ENCODE results near the gene METTL26.

Gene METTL26

DNA sequence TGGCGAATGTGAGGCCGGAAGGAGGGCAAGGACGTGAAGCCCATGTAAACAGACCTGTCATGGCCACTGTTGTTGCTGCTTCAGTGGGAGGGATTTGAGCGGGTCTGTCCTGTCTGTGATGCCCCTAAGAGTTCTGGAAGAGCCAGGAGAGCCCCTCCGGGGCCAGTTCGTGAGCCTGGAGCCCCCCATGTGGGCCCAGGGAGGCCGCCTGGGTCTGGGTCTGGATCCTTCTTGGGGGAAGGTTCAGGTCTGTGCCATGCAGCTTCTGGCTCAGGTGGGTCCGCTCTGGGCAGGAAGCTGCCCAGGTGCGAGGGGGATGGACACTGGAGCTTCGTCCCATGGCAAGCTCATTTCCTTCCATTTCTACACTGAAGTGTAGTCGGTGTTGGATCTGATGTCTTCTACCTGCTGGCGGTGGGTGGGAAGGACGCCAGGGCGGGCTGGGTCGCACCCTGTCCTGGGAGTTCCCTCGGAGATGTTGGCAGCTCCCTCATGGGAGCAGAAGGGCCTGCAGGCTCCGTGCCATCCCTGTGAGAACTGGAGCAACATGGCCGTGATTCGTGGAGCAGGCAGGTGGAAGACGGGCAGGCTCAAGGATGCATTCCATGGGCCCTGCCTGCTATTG, 16.5 kb downstream of the METTL26 start:
- Histone ChIP-seq H3K4me3 (ENCODE audit: low read length) (no peak overlapping the region), H3K4me1 (ENCODE audit: control insufficient read depth, insufficient read depth, low read length) (peaks cover 6% of the 10 kb centered on the region), H3K27me3 (ENCODE audit: control insufficient read depth, insufficient read depth, low read length) (no peaks in the 10 kb centered on the region), H3K27ac (ENCODE audit: low read depth, low read length) (no peak overlapping the region), H3K36me3 (ENCODE audit: control insufficient read depth, insufficient read depth, low read length) (peaks cover 2% of the 10 kb centered on the region), H3K9ac (ENCODE audit: low read length) (no peak overlapping the region)

DNA sequence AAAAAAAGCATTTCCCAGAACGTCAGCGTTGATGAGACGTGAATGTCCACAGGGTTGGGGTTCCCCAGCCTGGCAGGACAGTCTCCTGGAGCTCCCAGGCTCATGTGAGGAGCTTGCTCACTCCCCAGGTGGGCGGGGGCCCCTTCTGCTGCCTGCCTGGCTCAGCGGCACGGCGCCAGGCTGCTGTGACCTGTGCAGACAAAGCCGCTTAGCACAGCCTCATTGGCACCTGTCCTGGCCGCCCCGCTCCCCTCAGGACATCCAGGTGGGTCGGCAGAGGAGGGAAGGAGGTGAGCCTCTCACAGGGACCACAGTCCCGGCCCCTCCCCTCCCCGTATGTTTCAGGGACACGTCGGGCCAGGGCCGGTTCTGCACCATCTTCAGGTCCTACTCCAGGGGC, 18.2 kb downstream of the METTL26 start:
- H3K27ac ChIP-seq (ENCODE audit: low read depth, low read length) = no peak overlapping the region
- H3K4me1 ChIP-seq (ENCODE audit: control insufficient read depth, insufficient read depth, low read length) = peaks cover 6% of the 10 kb centered on the region
- H3K9ac ChIP-seq (ENCODE audit: low read length) = no peak overlapping the region
- peaks cover 2% of the 10 kb centered on the region for H3K36me3 ChIP-seq (ENCODE audit: control insufficient read depth, insufficient read depth, low read length)
- H3K27me3 ChIP-seq (ENCODE audit: control insufficient read depth, insufficient read depth, low read length) = no peaks in the 10 kb centered on the region
- no peak overlapping the region for H3K4me3 ChIP-seq (ENCODE audit: low read length)

DNA sequence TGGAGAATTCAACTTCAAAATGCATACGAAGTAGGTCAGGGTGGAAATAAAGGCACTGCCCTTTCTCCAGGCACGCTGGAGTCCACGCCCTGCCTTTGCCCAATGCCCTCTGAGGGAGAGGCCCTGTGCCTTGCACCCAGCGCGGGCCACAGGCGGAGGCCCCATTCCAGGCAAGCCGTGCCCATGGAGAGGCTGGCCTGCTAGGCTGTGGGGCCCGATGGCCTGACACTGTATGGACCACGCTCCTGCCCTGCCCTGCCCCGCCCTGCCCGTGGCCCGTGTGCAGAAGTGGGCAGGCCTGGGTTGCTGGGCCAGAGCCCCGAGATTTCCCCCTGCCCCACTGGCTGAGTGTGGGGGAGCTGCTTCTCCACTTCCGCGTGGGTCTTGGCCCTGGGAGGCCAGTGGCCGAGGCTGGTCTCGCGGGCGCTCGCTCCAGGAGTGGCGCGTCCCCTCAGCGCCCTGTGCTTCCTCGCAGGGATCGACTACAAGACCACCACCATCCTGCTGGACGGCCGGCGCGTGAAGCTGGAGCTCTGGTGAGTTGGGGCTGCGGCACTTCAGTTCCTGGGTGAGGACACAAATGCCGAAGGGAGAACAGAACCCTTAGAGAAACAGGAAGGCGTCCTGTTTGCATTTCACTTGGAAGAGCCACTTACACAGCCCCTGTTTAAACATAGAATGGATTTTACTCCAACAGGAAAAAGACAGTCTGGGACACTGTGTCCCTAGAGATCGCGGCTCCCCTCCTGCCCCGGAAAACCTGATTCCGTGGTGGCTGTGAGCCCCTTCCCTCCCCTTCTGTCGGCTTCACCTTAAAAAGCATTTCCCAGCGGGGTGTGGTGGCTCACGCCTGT, 19.1 kb downstream of the METTL26 start:
- Histone ChIP-seq H3K27me3 (ENCODE audit: control insufficient read depth, insufficient read depth, low read length) (no peaks in the 10 kb centered on the region), H3K27ac (ENCODE audit: low read depth, low read length) (no peak overlapping the region), H3K4me1 (ENCODE audit: control insufficient read depth, insufficient read depth, low read length) (peaks cover 5% of the 10 kb centered on the region), H3K9ac (ENCODE audit: low read length) (no peak overlapping the region), H3K4me3 (ENCODE audit: low read length) (no peak overlapping the region), H3K36me3 (ENCODE audit: control insufficient read depth, insufficient read depth, low read length) (peaks cover 2% of the 10 kb centered on the region)

DNA sequence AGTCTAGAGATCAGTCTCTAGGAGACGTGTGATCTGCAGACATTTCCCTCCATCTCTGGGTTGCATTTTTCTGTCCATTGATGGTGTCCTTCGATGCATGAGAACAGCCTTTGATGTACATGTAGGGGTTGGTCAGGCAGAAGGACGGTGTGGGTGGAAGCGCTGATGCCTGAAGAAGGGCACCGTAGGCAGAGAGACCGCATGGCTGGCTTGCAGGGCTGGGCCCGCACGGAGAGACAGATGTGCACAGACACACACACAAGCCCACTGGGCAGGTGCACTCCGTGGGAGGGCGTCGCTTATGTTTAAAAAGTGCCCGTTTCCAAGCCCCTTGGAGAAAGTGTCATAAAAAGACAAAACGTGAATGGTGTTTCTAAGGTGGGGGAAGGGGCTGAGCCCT, 21.0 kb downstream of the METTL26 start:
- no peak overlapping the region for H3K9ac ChIP-seq (ENCODE audit: low read length)
- peaks cover 2% of the 10 kb centered on the region for H3K4me1 ChIP-seq (ENCODE audit: control insufficient read depth, insufficient read depth, low read length)
- peaks cover 2% of the 10 kb centered on the region for H3K36me3 ChIP-seq (ENCODE audit: control insufficient read depth, insufficient read depth, low read length)
- H3K27me3 ChIP-seq (ENCODE audit: control insufficient read depth, insufficient read depth, low read length) = no peaks in the 10 kb centered on the region
- H3K27ac ChIP-seq (ENCODE audit: low read depth, low read length) = no peak overlapping the region
- no peak overlapping the region for H3K4me3 ChIP-seq (ENCODE audit: low read length)

DNA sequence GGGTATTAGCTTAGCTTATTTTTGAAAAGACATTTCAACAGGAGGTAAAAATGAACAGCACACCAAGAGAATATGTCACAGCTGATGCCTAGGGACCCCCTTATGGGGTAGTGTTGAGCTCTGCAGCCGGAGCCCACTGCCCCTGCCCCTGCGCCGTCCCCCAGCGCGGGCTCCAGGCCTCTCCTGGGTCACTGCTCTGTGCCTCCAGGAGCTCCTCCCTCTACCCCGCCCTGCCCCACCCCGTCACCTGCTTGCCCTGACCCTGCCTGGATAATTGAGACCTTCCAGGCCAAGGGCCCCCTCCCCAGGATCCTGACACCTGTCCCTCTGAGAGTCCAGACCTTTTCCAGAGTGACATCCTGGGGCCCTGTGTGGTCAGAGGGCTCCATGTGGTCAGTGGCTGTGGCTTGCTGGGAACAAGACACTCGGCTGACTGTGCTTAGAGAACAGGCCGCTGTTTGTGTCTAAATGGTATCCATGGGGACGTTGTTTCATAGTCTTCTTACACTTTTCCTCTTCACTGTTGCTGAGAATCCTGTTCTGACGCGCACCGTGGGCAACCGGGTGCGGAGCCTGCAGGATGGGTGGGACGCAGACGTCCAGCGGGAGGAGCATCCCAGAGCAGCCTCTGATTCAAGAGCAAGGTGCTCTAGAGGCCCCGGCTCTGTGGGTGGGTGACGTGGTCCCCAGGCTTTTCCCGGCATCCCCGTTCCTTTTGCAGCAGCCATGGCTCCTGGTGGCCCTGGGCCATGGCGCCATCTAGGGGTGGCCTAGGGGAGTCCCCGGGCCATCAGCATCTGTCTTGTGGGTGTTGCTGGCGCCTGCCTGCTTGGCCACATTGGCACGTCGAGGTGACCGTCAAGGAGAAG, 25.4 kb downstream of the METTL26 start:
- no peaks in the 10 kb centered on the region for H3K27me3 ChIP-seq (ENCODE audit: control insufficient read depth, insufficient read depth, low read length)
- no peak overlapping the region for H3K4me3 ChIP-seq (ENCODE audit: low read length)
- H3K9ac ChIP-seq (ENCODE audit: low read length) = no peak overlapping the region
- no peaks in the 10 kb centered on the region for H3K36me3 ChIP-seq (ENCODE audit: control insufficient read depth, insufficient read depth, low read length)
- peaks cover 2% of the 10 kb centered on the region for H3K4me1 ChIP-seq (ENCODE audit: control insufficient read depth, insufficient read depth, low read length)
- H3K27ac ChIP-seq (ENCODE audit: low read depth, low read length) = no peak overlapping the region

DNA sequence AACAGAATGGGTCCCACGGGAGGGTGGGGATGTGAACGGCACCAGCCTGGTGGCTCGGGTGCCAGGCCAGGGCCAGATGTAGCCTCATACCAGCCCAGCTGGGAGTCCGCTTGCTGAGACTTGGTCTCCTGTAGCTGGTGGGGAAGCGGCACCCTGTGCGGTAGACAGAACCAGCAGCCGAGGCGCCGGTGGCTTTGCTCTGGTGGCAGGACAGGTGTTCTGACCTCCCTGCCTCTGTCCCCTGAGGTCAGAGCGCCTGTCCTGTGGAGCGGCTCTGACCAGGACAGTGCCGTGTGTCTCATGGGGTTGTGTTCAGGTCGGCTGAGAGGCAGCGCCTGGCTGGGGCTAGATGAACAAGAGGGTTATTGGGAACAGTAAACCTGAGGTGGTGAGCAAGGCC, 26.1 kb downstream of the METTL26 start:
- Histone ChIP-seq H3K27me3 (ENCODE audit: control insufficient read depth, insufficient read depth, low read length) (no peaks in the 10 kb centered on the region), H3K4me1 (ENCODE audit: control insufficient read depth, insufficient read depth, low read length) (peaks cover 2% of the 10 kb centered on the region), H3K9ac (ENCODE audit: low read length) (no peak overlapping the region), H3K27ac (ENCODE audit: low read depth, low read length) (no peak overlapping the region), H3K4me3 (ENCODE audit: low read length) (no peak overlapping the region), H3K36me3 (ENCODE audit: control insufficient read depth, insufficient read depth, low read length) (no peaks in the 10 kb centered on the region)

DNA sequence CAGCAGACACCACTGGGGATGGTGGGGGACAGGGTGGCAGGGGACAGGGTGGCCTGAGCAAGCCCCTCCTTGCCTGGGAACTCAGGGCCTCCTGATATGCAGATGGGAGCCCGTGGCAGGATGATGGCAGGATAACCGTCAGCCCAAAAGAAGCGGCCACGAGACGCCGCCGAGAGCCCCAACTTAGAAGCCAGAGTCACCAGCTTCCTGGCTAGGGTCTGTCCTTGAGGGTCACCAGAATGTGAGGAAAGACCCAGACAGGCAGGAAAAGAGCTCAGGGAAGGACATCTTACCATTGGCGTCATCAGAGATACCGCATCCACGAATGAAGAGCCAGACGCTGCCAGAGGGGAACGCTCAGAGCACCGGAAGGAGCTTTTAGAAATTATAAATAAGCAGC, 26.8 kb downstream of the METTL26 start:
- Histone ChIP-seq H3K27ac (ENCODE audit: low read depth, low read length) (no peak overlapping the region), H3K4me3 (ENCODE audit: low read length) (no peak overlapping the region), H3K9ac (ENCODE audit: low read length) (no peak overlapping the region), H3K27me3 (ENCODE audit: control insufficient read depth, insufficient read depth, low read length) (no peaks in the 10 kb centered on the region), H3K36me3 (ENCODE audit: control insufficient read depth, insufficient read depth, low read length) (no peaks in the 10 kb centered on the region), H3K4me1 (ENCODE audit: control insufficient read depth, insufficient read depth, low read length) (peaks cover 2% of the 10 kb centered on the region)

DNA sequence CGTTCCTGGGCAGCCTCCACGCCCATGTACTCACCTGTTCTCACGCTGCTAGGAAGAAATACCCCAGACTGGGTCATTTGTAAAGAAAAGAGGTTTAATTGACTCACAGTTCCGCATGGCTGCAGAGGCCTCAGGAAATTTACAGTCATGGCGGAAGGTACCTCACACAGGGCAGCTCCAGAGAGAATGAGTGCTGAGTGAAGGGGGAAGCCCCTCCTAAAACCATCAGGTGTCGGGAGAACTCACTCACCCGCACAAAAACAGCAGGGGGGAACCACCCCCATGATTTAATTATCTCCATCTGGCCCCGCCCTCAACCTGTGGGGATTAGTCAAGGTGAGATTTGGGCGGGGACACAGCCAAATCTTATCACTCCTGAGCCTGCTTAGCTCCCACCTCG, 28.1 kb downstream of the METTL26 start:
- H3K27me3 ChIP-seq (ENCODE audit: control insufficient read depth, insufficient read depth, low read length) = no peaks in the 10 kb centered on the region
- H3K4me3 ChIP-seq (ENCODE audit: low read length) = no peak overlapping the region
- H3K4me1 ChIP-seq (ENCODE audit: control insufficient read depth, insufficient read depth, low read length) = peaks cover 2% of the 10 kb centered on the region
- H3K27ac ChIP-seq (ENCODE audit: low read depth, low read length) = no peak overlapping the region
- no peaks in the 10 kb centered on the region for H3K36me3 ChIP-seq (ENCODE audit: control insufficient read depth, insufficient read depth, low read length)
- no peak overlapping the region for H3K9ac ChIP-seq (ENCODE audit: low read length)

DNA sequence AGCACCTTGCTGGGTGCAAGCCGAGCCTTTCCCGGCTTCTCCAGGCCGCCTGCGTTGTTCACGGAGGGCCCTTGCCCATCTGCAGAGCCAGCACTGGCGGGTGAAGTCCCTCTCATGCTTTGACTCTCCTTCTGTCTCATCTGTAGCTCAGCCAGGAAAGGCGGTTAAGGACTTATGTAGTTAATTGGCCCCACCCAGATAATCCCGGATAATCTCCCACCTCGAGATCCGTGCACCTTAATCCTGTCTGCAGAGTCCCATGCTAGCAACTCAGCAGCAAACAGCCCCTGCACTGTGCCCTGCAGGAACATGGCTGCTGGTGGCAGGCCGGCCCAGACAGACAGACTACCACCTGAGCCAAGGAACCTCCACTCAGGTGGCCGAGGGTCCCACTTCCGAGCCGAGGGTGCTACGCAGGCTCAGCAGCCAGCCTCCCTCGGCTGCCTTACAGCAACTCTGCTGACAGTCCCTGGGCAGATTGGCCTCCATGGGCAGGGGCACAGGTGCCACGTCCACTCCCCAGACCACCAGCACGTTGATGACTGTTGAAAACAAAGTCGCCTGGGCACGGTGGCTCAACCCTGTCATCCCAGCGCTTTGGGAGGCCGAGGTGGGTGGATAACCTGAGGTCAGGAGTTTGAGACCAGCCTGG, 29.3 kb downstream of the METTL26 start:
- no peak overlapping the region for H3K27ac ChIP-seq (ENCODE audit: low read depth, low read length)
- H3K9ac ChIP-seq (ENCODE audit: low read length) = no peak overlapping the region
- no peaks in the 10 kb centered on the region for H3K27me3 ChIP-seq (ENCODE audit: control insufficient read depth, insufficient read depth, low read length)
- no peaks in the 10 kb centered on the region for H3K36me3 ChIP-seq (ENCODE audit: control insufficient read depth, insufficient read depth, low read length)
- peaks cover 2% of the 10 kb centered on the region for H3K4me1 ChIP-seq (ENCODE audit: control insufficient read depth, insufficient read depth, low read length)
- no peak overlapping the region for H3K4me3 ChIP-seq (ENCODE audit: low read length)

DNA sequence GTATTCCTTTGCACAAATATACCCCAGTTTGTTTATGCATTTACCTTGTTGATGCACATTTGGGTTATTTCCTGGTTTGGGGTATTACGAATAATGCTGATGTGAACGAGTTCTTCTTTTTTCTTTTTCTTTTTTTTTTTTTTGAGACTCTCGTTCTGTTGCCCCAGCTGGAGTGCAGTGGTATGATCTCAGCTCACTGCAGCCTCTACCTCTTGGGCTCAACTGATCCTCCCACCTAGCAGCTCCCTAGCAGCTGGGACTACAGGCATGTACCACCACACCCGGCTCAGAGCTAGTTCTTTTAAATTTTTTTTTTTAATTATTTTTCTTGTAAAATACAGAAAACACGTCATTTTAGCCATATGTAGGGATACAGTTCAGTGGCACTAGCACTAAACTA, 32.2 kb downstream of the METTL26 start:
- H3K27me3 ChIP-seq (ENCODE audit: control insufficient read depth, insufficient read depth, low read length) = no peaks in the 10 kb centered on the region
- H3K27ac ChIP-seq (ENCODE audit: low read depth, low read length) = no peak overlapping the region
- no peaks in the 10 kb centered on the region for H3K4me1 ChIP-seq (ENCODE audit: control insufficient read depth, insufficient read depth, low read length)
- peaks cover 6% of the 10 kb centered on the region for H3K36me3 ChIP-seq (ENCODE audit: control insufficient read depth, insufficient read depth, low read length)
- H3K4me3 ChIP-seq (ENCODE audit: low read length) = no peak overlapping the region
- H3K9ac ChIP-seq (ENCODE audit: low read length) = no peak overlapping the region

DNA sequence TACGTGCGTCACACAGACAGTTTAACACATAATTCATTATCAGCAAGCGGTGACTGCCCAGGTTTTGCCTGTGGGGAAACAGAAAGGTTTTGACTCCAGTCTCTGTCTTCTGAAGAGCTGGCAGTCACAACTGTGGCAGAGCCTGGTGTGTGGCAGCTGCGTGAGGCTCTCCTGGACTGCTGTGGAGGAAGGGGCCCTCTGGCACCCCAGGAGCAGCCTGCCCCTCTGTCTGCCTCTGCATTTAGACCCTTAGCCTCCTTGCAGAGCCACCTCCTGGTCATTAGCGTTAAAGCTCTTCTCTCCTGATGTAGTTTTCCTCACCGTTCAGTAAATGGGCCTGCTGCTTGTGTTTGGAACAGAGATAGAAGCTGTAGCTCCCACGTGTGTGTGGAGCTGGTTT, 35.3 kb downstream of the METTL26 start:
- H3K27ac ChIP-seq (ENCODE audit: low read depth, low read length) = no peak overlapping the region
- peaks cover 13% of the 10 kb centered on the region for H3K36me3 ChIP-seq (ENCODE audit: control insufficient read depth, insufficient read depth, low read length)
- no peak overlapping the region for H3K4me3 ChIP-seq (ENCODE audit: low read length)
- H3K27me3 ChIP-seq (ENCODE audit: control insufficient read depth, insufficient read depth, low read length) = no peaks in the 10 kb centered on the region
- H3K9ac ChIP-seq (ENCODE audit: low read length) = no peak overlapping the region
- no peaks in the 10 kb centered on the region for H3K4me1 ChIP-seq (ENCODE audit: control insufficient read depth, insufficient read depth, low read length)
